HG03196 (cell line): ENCODE measurements around the gene LRSAM1.
"Not testable (repeated sequence)": the region's sequence is repeated elsewhere in the genome, so short reads cannot be mapped to it uniquely, and the experiment has no call there.

ENCODE experiments used
- ATAC-seq: cut with Tn5 transposase; IDR thresholded peaks from one replicate; pipeline ENCODE4 v1.9.1; 2021; ENCODE audit not compliant: unreplicated experiment

LRSAM1 gene

GRCh38 chr9:127455324-127455992 is 4.1 kb downstream of the LRSAM1 start:
- ATAC-seq, result no peak

GRCh38 chr9:127457191-127457878 is 6.0 kb downstream of the LRSAM1 start:
- ATAC-seq, result no peak

- ATAC-seq, result no peak
These were observed 7.6 kb downstream of the LRSAM1 start for GRCh38 chr9:127458921-127459320.

- no peak for ATAC-seq
These were observed 12.1 kb downstream of the LRSAM1 start for GRCh38 chr9:127463382-127463781.

GRCh38 chr9:127463911-127464310 is 12.6 kb downstream of the LRSAM1 start:
- no peak for ATAC-seq

- not testable (repeated sequence) for ATAC-seq
These were observed 15.2 kb downstream of the LRSAM1 start for GRCh38 chr9:127466407-127466917.

GRCh38 chr9:127467621-127468020 is 16.3 kb downstream of the LRSAM1 start:
- no peak for ATAC-seq

GRCh38 chr9:127470662-127471061 is 19.4 kb downstream of the LRSAM1 start:
- no peak for ATAC-seq

- no peak for ATAC-seq
These were observed 22.2 kb downstream of the LRSAM1 start for GRCh38 chr9:127473501-127473900.

- no peak for ATAC-seq
These were observed 22.6 kb downstream of the LRSAM1 start for GRCh38 chr9:127473932-127474331.

- no peak for ATAC-seq
These were observed 23.3 kb downstream of the LRSAM1 start for GRCh38 chr9:127474592-127474991.

GRCh38 chr9:127479507-127480081 is 28.3 kb downstream of the LRSAM1 start:
- ATAC-seq, result no peak

- no peak for ATAC-seq
These were observed 31.4 kb downstream of the LRSAM1 start for GRCh38 chr9:127482662-127483061.

- ATAC-seq, result no peak
These were observed 34.7 kb downstream of the LRSAM1 start for GRCh38 chr9:127485995-127486394.

- ATAC-seq, result no peak
These were observed 37.6 kb downstream of the LRSAM1 start for GRCh38 chr9:127488946-127489345.

GRCh38 chr9:127489471-127490115 is 38.3 kb downstream of the LRSAM1 start:
- ATAC-seq, result no peak

- ATAC-seq, result no peak
These were observed 39.4 kb downstream of the LRSAM1 start for GRCh38 chr9:127490535-127491230.

- no peak for ATAC-seq
These were observed 40.2 kb downstream of the LRSAM1 start for GRCh38 chr9:127491516-127491915.

GRCh38 chr9:127492616-127493015 is 41.3 kb downstream of the LRSAM1 start:
- ATAC-seq, result no peak

GRCh38 chr9:127493592-127494303 is 42.4 kb downstream of the LRSAM1 start:
- ATAC-seq, result no peak
